ENCODE results near the gene UQCRH.
"Not testable (repeated sequence)": the region's sequence is repeated elsewhere in the genome, so short reads cannot be mapped to it uniquely, and the experiment has no call there.

UQCRH gene

DNA sequence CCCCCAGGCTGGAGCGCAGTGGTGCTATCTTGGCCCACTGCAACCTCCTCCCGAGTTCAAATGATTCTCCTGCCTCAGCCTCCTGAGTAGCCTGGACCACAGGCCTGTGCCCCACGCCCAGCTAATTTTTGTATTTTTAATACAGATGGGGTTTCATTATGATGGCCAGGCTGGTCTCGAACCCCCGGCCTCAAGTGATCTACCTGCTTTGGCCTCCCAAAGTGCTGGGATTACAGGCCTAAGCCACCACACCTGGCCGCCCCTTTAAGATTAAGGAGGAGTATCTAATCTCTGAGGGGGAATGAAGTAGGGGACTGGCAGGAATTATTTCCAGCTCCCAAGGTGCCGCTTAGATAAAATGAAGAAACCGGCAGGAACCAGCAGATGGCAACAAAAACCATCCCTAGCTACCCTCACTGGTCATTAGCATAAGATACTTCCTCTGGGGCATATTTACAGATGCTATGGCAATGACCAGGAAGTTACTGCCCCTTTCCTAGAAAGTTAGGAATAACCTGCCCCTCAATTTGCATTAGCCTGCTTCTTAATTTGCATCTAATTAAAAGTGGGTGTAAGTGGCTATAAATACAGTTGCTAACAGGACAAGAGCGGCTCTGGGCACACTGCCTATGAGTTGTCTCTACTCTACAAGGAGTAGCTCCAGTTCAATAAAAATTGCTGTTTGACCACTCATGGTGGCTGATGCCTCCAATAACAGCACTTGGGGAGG is 30.0 kb downstream of the UQCRH start:
- no peak for DNase-seq (ENCODE audit: low read depth in 2 of 2)

DNA sequence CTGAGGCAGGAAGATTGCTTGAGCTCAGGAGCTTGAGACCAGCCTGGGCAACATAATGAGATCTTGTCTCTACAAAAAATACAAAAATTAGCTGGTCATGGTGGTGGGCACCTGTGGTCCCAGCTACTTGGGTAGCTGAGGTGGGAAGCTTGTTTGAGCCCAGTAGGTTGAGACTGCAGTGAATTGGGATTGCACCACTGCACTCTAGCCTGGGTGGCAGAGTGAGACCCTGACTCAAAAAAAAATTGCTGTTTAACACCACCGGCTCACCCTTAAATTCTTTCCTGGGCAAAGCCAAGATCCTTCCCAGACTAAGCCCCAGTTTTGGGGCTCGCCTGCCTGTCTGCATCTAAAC is 30.5 kb downstream of the UQCRH start:
- no peak for DNase-seq (ENCODE audit: low read depth in 2 of 2)

DNA sequence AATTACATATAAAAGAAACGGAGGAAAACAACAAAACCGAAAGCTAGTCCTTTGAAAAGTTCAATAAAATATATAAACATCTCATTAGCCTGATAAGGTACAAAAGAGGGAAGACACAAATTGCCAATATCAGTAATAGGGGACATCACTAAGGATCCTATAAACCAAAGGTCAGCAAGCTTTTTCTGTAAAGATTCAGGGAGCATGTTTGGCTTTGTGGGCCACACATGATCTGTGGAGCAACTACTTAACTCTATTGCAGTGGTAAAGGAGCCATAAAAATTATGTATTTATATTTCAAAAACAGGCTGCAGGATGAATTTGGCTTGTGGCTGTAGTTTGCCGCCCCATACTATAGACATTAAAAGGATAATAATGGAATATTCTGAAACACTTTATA is 31.6 kb downstream of the UQCRH start:
- DNase-seq (ENCODE audit: low read depth in 2 of 2), result no peak

DNA sequence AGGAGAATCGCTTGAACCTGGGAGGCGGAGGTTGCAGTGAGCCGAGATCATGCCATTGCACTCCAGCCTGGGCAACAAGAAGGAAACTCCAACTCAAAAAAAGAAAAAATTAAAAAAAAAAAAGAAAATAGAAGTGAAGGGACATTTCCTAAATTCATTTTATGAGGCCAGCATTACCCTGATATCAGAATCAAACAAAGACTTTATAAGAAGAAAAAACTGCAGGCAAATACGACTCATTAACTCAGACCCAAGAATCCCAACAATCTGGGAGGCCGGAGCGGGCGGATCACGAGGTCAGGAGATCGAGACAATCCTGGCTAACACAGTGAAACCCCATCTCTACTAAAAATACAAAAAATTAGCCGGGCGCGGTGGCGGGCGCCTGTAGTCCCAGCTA is 33.9 kb downstream of the UQCRH start:
- not testable (repeated sequence) for DNase-seq (ENCODE audit: low read depth in 2 of 2)

DNA sequence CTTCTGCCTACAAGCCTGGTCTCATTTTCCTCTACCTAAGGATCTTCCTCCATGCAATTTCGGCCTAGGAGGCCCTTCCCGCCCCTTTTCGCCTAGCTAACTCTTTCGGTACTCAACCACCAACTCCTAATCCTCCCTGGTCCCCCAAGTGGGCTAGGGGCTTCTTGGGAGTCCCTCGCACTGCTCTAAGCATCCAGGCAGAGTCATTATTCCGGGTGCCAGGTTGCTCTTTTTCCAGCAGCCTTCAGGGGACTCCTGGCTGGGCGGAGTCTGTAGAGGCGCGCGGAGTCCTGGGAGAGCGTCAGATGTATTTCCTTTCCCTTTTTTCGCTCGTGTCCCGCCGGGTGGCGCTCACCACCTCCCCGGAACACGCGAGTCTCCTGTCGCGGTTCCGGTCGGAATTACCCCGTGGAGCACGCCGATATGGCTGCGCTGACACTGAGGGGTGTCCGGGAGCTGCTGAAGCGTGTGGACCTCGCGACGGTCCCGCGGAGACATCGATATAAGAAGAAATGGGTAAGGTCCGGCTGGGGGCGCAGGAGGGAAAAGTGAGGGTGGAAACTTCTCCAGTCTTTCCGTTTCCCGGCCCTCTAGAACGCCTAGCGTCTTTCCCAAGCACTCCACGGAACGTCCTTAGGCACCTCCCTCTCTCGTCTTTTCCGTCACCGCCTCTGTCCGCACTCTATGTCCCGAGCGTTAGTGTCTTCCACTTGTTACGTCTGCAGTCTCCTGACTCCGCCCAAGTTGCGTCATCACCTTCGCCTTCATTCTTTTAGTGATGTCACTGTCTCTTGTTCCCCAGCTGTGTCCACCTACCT is 37.1 kb downstream of the UQCRH start, which contains the start of gene NSUN4:
TSS of gene NSUN4 (plus strand) at position 404 of the 818 bp plus-strand sequence. CDS start at position 424, 20 bp downstream.
- DNase-seq (ENCODE audit: low read depth in 2 of 2), result peak; percentile 62 to 68

DNA sequence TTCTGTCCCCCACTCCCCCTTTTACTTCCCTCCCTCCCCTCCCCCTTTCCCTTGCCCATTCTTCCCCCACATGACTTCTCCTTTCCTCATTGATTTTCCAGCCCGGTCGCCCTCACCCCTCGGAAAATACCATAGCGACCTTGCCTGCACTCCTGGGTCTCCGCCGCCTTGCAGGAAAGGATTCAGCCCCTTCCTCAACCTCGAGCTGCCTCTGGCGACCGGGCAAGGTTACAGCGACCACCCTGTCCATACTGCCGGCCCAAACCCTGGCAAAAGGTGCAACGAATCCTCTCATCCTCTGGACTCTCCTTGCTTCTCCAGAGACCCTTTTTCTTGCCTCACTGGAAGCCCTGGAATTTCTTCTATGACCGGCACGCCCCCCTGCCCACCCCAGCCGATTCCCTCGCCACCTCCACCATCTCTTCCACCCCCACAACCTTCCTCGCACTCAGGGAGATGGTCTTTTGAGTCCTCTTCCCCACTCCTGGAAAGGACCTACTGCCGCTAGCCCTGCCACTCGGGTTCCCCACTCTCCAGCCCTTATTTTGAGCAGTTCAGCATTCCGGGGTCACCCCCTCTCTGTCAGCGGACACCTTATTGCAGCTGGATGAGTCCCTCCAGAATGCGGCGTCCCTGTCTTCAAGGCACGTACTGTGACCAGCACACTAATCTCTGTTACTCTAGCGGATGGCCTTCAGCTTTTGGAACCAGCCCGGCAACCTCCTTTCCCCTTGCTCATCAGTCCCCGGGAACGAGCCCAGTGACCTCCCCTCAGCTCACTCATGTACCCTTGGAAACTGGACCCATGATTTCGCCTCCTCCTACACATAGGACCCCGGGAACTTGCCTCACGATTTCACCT is 38.0 kb downstream of the UQCRH start:
- no peak for DNase-seq (ENCODE audit: low read depth in 2 of 2)

DNA sequence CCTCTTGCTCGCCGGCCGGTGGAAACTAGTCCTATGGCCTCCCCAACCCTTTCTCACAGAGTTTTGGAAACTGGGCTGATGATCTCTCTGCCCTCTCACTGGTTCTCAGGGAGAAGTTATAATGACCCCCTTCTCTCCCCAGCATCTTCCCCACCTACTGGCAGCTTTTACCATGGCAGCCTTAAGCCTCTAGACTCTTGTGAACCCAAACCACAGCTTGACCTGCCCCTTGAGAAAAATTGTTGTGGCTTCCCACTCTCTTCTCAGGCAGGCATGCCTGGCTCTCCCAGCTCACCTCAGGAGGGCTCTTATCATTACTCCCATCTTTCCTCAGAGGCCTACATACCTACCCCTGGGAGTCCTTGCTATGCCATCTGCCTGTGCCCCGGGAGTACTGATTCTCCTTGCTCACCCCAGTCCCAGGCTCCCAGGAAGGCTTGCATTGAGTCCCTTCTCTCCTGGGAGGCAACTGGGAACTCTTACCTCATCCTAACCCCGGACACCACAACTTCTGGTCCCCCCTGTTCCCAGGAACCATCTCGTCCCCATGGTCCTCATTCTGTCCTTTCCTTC is 38.7 kb downstream of the UQCRH start:
- DNase-seq (ENCODE audit: low read depth in 2 of 2), result no peak

DNA sequence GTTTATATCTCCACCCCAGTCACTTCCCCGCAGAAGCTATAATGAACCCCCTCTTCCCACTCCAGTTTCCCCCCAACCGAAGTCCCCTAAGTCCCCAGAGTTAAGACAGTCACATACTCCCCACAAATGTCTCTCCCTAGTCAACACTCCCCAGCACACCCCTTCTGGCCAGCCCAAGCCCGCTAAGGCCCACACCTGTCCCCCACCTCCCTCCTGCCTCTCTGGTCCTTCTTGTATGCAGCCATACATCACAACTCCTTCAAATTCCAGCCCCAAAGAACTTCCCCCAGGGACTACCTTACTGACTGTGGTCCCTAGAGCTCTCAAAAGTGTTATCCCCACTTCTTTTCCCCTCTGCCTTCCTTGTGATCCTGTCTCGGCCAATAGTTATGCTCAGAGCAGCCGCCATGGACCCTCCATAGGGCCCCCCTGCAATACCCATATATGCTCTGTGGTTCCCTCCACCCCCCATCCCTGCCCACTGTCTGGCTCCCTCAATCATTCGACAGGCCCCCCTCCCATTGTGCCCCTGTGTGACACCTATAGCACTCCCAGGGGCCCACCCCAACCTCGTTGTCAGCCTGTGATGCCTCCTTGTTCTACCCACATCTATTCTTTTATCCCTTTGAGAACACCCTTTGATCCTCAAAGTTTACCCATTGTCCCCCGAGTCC is 39.3 kb downstream of the UQCRH start:
- no peak for DNase-seq (ENCODE audit: low read depth in 2 of 2)

DNA sequence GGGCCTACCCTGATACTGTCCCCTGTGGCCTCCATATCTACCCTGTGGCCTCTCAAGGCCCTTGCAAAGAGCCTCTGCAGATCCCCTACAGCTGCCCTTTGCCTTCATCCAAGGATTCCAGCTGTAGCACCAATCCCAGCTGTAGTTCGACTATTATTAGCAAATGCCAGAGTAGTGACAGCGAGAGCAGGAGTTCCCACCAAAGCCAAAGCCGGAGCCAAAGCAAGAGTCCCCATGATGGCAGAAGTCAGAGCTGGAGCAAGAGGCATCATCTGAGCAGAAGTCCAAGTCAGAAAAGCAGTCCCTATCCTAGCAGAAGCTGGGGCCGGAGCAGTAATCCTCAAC is 39.8 kb downstream of the UQCRH start:
- no peak for DNase-seq (ENCODE audit: low read depth in 2 of 2)

DNA sequence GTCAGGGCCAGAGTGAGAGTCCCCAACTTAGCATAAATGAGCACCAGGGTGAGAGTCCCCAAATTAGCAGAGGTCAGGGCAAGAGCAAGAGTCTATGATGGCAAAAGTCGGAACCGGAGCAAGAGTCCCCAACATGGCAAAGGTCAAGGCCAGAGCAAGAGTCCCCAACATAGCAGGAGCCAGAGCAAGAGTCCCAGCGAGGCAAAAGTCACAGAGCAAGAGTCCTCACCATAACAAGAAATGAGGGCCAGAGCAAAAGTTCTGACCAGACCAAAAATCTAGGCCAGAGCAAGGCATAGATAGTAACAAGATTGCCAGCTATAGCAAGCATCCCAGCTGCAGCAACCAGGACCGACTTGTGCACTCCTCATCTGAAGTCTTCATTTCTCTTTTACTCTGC is 40.2 kb downstream of the UQCRH start:
- DNase-seq (ENCODE audit: low read depth in 2 of 2), result no peak

DNA sequence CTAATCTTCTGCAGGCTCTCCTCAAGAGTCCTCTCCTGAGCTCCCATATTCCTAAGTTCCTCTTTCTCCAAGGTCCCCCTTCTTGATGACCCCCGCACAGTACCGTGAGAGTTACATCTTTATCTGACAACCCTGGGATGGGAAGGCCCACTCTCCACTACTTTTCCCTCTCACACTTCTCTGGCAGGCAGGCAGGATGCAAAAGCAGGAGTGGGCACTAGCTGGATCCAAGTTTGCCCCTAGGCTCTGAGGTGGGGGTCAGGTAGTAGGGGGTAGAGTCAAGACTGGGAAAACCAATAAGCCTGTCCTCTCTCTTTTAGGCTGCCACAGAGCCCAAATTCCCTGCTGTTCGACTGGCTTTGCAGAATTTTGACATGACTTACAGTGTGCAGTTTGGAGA is 41.0 kb downstream of the UQCRH start:
- DNase-seq (ENCODE audit: low read depth in 2 of 2), result no peak

DNA sequence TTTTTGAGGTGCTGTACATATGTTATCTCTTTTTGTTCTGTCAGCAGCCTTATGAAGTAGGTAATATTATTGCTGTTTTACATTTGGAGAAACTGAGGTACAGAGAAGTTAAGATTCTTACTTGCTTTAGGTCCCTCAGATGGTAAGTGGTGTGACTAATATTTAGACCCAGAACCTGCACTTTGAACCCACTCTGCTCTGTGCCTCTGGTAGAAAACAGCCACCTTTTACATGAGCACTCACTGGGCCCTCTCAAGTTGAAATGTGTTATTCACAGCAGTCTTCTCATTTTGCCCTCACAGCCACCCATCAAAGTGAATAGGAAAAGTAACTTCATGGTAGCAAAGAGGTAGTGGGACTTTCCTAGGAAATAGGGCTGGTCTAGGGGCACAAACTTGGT is 41.8 kb downstream of the UQCRH start:
- DNase-seq (ENCODE audit: low read depth in 2 of 2), result no peak

DNA sequence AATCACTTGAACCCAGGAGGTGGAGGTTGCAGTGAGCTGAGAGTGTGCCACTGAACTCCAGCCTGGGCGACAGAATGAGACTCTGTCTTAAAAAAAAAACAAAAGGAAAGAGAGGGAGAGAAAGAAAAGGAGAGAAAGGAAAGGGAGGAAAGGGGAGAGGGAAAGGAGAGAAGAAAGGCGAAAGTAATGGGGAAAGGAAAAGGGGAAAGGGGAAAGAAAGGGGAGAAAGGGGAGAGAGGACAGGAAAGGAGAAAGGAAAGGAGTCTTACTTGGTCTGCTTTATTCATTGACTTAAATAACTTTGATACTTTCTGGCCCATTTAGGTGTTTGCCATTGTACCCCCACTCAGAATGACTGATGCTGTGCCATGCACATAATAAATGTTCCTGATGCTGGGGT is 48.9 kb downstream of the UQCRH start:
- DNase-seq (ENCODE audit: low read depth in 2 of 2), result no peak

DNA sequence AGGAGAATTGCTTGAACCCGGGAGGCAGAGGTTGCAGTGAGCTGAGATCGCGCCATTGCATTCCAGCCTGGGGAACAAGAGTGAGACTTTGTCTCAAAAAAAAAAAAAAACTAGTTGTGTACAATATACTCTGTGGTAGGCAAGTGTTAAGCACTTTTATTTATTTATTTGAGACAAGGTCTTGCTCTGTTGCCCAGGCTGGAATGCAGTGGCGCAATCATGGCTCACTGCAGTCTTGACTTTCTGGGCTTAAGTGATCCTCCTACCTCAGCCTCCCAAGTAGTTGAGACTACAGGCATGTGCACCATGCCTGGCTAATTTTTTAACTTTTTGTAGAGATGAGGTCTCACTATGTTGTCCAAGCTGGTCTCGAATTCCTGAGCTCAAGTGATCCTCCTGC is 52.4 kb downstream of the UQCRH start:
- not testable (repeated sequence) for DNase-seq (ENCODE audit: low read depth in 2 of 2)

DNA sequence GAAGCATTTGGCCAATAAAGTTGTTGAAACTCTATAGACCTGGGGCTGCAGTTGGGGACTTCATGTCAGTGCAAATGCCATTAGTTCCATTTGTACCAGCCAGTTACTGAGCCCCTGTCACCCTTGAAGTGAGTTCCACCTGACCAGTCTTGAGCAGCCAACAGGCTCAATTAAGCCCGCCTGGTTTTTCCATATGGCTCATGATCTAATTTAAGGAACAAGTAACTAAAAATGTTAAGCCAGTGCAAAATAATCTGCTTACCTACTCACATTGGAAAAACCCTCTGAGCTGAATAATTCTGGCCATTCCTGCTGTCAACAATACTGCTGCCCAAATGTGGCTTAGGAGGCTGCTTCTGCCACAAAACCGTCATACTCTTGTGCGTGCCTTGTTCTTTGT is 58.7 kb downstream of the UQCRH start:
- DNase-seq (ENCODE audit: low read depth in 2 of 2), result no peak

DNA sequence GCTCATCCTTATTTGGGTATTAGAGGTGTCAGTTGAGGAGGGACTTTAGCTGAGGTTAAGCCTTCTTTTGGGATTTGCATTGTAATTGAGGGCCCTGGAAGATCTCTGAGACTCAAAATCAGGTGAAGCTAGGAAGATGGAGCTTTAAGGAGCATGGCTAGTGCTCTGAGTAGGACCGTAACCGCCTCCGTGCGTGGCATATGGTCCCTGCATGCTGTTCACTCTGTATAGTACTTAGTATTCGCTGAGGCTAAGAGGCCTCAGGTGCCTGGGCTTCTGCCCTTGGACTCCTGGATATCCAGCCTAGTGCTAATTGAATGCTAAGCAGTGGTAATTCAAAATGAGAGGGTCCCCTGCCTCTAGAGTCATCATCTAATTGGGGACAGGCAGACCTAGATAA is 59.6 kb downstream of the UQCRH start:
- DNase-seq (ENCODE audit: low read depth in 2 of 2), result no peak

DNA sequence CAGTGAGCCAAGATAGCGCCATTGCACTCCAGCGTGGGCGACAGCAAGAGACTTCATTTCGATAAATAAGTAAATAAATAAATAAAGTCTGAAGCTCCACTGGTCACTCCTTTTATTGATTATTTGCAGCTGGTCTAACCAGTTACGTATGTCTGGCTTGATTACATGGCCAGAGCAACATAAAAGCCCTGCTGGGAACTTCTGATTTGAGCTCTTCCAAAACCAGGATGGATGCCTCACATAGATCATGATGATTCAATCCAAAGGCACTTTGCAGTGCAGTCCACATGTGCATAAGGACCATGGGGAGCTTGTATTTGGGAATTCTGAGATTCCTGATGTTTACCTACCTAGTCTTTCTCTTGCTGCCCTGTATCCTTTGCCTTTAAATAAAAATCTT is 61.1 kb downstream of the UQCRH start:
- no peak for DNase-seq (ENCODE audit: low read depth in 2 of 2)

DNA sequence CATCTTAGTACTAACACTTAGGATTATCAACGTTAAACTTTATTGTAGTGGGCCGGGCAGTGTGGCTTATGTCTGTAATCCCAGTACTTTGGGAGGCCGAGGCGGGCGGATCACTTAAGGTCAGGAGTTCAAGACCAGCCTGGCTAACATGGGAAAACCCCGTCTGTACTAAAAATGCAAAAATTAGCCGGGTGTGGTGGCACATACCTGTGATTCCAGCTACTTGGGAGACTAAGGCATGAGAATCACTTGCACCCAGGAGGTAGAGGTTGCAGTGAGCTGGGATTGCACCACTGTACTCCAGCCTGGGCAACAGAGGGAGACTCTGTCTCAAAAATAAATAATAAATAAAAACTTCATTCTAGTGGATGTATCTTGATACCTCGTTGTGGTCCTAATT is 62.3 kb downstream of the UQCRH start:
- DNase-seq (ENCODE audit: low read depth in 2 of 2), result not testable (repeated sequence)
